ENCODE data around the gene CYFIP1. TPM values are rescaled to one million over a fixed set of nuclear protein-coding genes. Genes with fewer than 3 reads are reported as not detected.
A peak's percentile ranks its signal among the peaks of the same experiment; 100 is the strongest.

The CYFIP1 gene
- total RNA-seq, 1 donor from 2014 or later = 140 TPM

DNA sequence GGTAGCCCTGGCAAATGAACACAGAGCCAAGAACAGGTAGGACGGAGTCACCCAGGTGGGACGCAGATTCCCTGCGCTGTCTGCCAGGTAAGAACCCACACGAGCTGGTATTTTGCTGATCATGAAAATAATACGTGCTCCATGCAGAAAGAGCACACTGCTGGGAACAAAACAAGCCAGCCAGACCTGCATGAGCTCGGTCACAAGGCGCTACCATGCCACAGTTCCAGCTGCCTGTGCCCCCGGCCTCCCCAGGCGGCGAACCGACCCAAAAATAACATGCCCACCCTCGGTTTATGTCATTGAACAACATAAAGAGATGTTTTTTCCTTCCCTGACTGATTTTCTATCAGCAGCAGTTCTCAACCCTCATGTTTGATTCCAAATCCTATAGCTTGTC, 25.8 kb downstream of the CYFIP1 start:
- no peak for ATAC-seq
- intact Hi-C loops (cut with DNase I) = no loop called here

DNA sequence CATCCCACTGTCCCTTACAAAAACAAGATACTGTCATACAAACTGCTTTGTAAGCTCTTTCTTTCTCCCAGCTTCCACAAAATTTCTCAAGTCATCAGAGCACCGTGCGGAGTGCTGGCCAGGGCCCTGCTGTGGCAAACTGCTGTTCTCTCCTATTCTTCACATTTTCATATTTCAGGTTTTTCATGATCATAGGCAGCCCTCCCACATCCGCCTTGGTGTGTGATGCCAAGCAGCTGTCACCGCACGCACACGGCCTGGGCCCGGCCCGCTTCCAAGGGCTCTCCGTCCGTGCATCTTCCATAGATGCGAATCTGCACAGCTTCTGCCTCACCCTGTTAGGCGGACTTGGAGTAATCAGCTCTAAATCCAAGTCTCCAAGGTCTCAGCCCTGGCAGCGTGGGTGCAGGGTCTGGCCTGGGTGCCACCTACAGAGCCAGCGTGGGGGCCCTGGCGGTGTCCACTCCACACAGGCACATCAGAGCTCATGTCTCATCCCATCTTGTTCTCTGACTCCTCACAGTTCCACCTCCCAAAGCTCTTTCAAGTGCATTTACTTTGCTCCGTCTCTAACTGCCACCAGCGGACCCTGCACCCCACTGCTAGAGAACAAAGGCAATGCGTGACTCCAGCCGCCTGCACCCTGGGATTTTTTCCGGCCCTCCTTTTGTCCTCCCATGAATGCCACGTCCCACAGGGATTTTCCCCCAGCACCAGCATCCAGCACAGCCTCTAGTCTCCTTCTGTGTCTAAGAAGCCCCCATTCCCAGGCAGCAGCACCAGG, 27.2 kb downstream of the CYFIP1 start:
- intact Hi-C loops (cut with DNase I) = no loop called here
- ATAC-seq (no peak), DNase-seq (ENCODE audit: low spot score) (no peak)

More for the DNA sequence above, 25.8 kb downstream of the CYFIP1 start:
- no peak for DNase-seq (ENCODE audit: low spot score)

DNA sequence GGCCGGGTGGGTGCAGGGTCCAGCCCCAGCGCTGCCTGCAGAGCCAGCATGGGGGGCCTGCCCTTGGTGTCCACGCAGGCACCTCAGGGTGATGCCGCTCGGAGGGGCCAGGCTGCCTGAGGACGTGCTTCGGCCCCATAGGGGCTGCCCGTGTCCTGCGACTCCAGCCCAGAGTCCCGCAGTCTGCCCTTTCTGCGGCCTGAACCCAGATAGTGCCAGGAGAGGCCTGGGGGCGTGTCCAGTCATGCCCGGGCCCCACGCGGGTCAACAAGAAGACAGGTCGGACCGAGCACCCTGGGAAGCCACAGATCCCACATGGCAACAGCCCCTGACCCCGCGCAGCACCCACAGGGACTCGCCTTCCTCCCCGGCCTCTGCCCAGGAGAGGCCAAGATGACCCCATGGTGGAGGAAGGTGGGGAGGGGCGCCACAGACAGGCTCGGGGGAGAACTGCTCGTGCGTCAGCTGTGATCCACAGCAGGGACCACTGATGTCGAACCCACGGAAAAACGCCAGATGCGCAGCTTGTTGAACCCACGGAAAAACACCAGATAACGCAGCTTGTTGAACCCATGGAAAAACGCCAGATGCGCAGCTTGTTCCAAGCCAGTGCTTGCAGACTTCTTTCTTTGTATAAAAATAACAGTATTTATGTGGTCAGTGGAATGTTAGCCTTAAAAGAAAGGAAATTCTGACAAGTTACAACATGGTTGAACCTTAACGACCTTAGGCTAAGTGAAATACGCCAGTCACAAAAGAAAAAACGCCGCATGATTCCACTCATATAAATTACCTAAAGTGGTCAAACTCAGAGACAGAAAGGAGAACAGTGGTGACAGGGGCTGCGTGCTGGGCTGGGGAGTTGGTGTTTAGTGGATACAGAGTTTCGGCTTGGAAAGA, 28.5 kb downstream of the CYFIP1 start:
- DNase-seq (ENCODE audit: low spot score) (no peak), ATAC-seq (no peak)
- intact Hi-C loops (cut with DNase I) = no loop called here

DNA sequence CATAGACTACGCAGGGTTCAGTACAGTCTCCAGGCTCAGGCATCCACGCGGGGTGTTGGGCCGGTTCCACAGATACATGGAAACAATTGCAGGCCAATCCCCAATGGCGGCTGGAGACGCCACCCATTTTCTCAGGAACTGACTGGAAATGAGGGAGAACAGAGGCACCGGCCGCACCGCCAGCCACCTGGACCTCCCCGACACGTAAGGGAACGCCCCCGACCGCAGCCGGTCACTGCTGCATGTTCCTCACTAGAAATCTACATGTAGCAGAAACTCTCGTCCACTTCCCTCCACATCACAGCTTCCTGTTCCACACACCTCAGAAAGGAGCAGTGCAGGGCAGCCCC, 29.2 kb downstream of the CYFIP1 start:
- intact Hi-C loops (cut with DNase I) = no loop called here
- ATAC-seq = no peak
- no peak for DNase-seq (ENCODE audit: low spot score)

DNA sequence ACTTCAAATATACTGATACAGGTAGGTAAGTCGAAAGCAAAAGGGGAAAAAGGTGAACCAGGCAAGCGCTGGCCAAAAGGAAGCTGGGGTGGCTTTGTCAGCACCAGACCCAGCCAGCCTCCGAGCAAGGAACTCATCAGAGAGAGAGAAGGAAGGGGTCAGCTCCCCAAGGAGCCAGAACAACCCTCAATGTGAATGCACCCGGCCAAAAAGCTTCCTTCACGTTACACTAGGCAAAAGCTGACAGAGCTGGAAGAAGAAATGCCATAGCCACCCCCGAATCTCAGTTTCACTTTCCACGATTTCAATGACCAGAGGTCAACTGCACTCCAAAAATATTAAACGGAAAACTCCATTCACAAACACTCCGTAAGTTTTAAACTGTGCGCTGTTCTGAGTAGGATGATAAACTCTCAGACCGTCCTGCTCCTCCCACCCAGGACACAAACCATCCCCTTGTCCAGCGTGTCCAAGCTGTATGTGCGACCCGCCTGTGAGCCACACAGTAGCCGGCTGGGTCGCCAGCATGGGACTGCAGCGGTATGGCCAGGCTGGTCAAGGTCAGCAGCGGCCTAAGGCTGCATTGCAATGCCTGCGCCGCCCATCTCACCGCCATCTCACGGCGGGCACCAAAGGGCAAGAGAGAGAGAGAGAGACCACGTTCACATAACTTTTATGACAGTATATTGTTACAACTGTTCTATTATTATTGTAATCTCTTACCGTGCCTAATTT, 29.7 kb downstream of the CYFIP1 start:
- intact Hi-C loops (cut with DNase I) = no loop called here
- ATAC-seq = no peak
- DNase-seq (ENCODE audit: low spot score) = no peak

DNA sequence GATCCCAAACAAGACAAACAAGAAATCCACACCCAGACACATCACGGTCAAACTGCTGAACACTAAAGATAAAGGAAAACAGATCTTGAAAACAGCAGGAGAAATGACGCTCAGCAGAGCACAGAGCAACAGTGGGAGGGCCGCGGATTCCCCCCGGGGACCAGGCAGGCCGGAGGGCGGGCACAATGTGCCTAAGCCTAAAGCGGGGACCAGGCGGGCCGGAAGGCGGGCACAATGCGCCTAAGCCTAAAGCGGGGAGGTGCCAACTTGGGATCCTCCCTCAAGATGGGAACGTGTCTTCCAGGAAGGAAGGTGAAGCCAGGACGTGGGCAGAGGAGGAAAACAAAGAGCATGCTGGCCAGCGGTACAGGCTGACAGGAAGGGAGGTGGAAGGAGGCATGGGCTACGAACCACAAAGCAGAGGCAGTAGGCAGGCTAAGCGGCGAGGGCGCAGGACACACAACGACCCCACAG, 31.1 kb downstream of the CYFIP1 start:
- intact Hi-C loops (cut with DNase I) = no loop called here
- ATAC-seq (peak; percentile 94), DNase-seq (ENCODE audit: low spot score) (peak; percentile 78)

DNA sequence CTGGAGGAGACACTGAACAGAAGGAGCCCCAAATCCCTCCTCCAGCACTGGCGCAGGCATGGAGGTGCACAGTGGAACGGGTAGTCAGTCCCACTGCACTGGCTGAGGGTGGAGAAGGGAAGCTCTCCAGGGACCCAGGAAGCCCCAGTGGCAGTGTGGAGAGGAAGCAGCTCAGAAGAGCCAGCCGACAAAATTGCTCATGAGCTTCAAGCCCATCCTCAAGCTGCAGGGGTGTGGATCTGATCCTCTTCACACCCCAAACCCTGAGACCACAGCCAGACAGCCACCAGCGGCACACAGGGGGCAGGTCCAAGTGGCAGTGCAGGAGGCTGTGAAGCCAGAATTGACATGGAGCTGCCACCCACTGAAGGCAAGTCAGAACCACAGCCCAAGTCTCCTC, 32.1 kb downstream of the CYFIP1 start:
- intact Hi-C loops (cut with DNase I) = no loop called here
- DNase-seq (ENCODE audit: low spot score) = no peak
- ATAC-seq = no peak

DNA sequence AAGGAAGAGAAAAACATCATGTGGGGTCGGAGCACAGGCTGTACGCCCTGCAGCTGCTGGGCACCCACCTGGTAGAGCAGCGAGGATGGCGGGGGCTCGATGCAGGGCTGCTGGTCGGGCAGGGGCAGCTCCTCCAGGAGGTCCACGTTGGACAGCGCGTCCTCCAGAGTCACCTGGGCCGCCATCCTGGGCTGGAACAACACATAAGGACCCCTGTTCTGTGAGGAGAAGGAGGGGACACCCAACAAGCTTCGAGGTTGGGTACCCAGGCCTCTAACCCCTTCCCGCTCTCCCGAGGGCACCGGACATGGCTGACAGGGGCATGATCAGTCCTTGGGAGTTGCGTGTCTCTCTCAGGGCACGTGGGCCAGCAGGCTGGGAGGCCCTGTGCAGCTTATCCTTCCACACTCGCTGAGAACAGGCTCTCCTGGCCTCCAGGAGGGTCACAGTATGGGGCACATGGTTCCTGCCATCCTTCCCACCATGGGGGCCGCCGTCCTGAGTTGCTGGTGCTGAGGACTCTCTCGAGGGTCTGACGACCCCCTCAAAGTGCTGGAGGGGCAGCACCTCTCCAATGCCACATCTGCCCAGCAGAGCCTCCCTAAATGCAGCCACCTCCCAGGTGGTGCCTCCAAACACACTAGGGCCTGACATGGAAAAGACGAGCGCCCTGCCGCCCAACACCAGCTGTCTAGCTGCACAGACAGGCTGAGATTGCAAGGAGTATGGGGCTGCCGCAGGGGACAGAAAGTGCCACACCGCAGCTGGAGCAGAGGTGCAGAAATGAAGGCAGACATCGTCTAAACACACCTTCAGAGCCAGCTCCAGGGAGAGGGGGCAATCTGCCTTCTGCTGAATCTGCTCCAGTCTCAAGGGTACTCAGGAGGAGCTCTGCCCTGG, 32.8 kb downstream of the CYFIP1 start:
- DNase-seq (ENCODE audit: low spot score) (no peak), ATAC-seq (no peak)
- intact Hi-C loops (cut with DNase I) = no loop called here

DNA sequence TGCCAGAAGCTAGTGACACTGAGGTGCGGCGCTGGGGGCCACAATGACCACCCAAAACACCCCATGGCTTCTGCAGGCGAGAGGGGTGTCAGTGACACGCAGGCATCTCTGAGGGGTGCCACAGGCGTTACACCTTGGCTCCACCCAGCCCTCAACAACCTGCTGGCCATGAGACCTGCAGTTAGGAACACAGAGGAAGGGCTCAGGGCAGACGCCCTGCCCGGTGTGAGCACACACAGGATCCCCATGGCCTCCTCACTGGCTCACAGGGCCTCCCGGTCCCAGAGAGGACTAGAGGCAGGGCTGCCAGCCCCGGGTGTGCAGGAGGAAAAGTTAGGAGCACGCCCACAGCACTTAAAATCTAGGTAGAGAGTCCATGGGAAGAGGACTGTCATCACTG, 35.1 kb downstream of the CYFIP1 start:
- no peak for ATAC-seq
- DNase-seq (ENCODE audit: low spot score) = no peak
- intact Hi-C loops (cut with DNase I) = no loop called here

DNA sequence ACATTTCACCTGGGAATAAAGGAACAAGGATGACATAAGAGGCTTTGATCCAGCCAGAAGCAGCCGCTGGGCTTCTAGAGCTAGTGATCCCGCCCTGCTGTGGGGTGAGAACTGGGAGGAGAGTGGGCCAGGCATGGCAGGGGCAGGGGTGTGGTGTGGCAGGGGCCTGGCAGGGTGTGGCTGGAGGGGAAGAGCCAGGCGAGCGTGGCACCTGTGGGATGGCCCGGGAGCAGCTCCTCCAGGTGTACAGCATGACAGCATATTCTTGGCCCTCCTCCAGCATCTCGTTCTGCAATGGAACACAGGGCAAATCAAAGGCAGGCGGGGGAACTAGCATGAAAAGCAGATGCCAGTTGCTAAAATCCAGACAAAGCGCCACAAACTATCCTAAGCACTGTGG, 35.5 kb downstream of the CYFIP1 start:
- ATAC-seq (no peak), DNase-seq (ENCODE audit: low spot score) (no peak)
- intact Hi-C loops (cut with DNase I) = no loop called here

DNA sequence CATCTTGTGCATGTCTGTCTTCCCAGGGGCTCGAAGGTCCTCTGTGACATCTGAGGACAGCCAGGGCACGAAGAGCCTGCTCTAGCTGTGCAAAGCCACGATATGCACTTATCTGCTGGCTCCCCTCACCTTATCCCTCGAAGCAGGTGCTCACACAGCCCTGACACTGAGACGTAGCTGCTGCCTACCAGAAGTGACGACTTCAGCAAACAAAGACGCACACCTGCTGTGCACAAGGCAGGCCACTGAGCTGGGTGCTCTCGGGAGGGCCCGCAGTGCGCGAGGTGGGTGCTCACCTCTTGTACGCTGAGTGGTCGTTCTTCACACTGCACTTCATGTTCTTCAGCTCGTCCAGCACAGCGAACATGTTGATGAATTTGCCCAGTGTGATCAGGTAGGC, 37.3 kb downstream of the CYFIP1 start:
- DNase-seq (ENCODE audit: low spot score) (no peak), ATAC-seq (no peak)
- intact Hi-C loops (cut with DNase I) = no loop called here

DNA sequence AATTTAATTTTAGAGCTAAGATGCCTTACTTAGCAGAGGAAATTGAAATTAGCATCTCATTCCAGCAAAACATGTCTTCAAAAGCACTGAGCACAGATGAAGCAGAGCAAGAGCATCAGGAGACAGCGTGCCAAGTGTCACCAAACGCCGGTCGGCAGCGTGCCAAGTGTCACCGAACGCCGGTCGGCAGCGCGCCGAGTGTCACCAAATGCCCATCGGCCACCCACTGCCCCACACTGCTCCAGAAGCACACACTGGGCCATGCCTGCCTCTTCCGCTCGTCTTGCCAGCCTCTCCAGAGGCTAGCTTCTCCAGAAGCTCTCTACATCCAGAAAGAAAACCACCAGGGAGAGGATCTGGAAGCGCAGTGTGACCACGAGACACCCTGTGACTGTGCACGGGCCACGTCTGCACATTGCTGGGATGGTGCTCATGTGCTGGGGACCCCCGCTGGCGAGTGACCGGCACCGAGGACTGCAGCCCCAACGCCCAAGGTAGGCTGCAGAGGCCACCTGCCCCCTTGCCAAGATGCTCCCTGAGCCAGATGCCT, 37.8 kb downstream of the CYFIP1 start:
- no peak for ATAC-seq
- DNase-seq (ENCODE audit: low spot score) = no peak
- intact Hi-C loops (cut with DNase I) = no loop called here

DNA sequence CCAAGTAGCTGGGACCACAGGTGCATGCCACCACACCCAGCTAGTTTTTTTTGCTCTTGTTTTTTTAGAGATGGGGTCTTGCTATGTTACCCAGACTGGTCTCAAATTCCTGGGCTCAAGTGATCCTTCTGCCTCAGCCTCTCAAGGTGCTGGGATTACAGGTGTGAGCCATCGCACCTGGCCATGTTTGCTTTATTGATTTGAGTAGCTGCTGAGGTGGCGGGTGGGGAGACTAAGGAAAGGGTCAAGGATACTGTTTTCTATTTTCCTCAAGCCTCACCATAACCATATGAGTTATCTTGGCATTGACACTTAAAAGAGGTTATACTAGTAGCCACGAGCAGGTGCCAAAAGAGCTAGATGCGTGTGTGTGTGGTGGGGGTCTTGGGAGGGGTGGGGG, 39.0 kb downstream of the CYFIP1 start:
- DNase-seq (ENCODE audit: low spot score) (no peak), ATAC-seq (no peak)
- intact Hi-C loops (cut with DNase I) = no loop called here

DNA sequence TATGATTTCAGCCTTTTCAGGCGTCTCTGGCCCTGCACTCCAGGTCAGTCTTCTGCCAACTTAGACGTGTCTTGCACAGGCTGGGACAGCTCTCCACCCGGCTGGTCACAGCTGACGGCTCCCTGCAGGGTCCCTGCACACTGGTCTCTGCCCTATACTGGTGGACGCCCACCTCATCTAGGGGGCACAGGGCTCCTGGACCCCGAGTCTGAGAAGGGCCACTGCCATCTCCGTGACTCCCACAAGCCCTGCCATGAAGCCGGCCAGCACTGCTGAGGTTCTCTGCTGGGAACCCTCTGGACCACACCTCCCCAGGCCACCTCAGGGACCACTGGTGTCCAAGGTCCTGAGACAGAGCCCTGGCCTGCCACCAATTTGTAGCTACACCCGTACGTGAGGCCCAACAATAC, 40.5 kb downstream of the CYFIP1 start:
- peak; percentile 26 for ATAC-seq
- intact Hi-C loops (cut with DNase I) = no loop called here
- no peak for DNase-seq (ENCODE audit: low spot score)

DNA sequence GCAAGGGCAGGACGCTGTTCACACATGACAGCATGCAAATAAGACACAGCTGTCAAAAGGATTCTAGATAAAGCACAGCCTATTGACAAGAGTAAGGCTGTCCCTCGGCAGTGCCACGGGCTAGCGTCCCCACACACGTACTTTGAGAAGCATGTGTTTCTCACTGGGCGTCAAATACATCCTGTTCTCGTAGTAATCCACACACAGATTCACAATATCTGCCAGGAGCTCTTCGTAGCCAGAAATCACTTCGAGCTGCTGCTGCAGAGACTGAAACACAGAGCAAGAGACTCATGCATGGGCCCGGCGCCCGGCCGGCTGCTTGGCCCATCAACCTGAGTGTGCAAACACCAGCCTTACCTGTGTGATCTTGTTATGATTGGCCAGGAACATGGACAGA, 41.1 kb downstream of the CYFIP1 start:
- ATAC-seq (peak; percentile 13), DNase-seq (ENCODE audit: low spot score) (no peak)
- intact Hi-C loops (cut with DNase I) = no loop called here

DNA sequence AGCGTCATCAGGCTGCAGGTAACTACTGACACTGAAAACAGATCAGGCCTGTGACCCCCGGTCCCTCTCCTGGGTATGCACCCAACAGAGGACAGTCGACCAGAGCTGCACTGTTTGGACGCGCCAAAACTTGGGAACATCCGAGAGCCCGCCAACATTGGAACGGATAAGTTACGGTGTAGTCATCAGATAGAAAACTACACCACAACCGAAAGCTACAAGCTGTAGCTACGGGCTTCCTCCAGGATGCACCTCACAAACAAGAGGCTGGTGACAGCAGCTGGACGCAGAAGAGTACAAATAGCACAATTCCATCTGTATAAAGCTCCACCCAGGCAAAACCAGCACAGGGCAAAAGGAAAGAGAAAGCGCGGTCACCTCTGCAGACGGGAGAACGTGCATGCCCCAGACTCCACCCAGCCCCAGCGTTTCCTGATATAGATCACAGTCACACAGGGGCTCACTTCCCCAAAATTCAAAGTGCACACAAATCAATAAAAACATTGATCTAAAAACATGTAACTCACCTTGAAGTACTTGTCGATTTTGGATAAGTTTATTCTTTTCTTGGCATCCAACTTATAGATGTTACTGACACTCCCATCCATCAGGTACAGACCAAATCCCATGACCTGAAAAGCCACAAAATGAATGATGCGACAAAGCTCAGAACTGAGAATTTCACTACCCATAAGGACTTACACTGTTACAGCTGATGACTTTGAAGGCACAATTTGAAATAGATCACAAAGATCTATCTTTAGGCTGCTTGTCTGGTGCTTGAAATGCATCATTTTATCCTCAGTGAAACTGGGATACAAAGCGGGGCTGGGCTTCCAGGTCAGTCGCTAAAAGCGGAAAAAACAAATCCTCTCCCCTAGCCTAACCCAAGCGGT, 43.3 kb downstream of the CYFIP1 start:
- intact Hi-C loops (cut with DNase I) = no loop called here

DNA sequence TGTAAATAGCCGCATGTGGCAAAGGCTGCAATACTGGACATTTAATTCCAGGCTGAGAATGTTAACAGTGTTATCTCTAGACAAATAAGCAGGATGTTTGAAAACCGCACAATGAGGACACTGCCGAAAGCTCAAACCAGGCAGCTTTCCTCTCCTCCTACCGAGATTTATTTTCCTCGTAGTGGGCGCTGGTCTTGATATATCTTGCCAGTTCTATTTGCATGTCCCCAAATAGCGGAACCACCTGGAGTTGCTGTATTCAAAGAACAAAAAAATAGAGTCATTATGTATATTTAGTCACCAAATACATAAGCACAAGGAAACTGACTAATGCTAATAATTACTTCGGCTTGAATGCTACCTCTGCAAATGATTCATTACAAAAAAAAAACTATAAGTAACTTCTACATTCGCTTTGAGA, 46.5 kb downstream of the CYFIP1 start:
- ATAC-seq (no peak), DNase-seq (ENCODE audit: low spot score) (no peak)
- intact Hi-C loops (cut with DNase I) = no loop called here

More for the DNA sequence above, 43.3 kb downstream of the CYFIP1 start:
- DNase-seq (ENCODE audit: low spot score) (no peak), ATAC-seq (no peak)
